HG03432 (cell line): ENCODE results near the gene OR7G1.

ENCODE experiments used
- ATAC-seq: cut with Tn5 transposase; IDR thresholded peaks from one replicate; pipeline ENCODE4 v1.9.1; 2021; ENCODE audit warnings: mild to moderate bottlenecking, moderate library complexity; ENCODE audit not compliant: unreplicated experiment

OR7G1 gene, protein sequence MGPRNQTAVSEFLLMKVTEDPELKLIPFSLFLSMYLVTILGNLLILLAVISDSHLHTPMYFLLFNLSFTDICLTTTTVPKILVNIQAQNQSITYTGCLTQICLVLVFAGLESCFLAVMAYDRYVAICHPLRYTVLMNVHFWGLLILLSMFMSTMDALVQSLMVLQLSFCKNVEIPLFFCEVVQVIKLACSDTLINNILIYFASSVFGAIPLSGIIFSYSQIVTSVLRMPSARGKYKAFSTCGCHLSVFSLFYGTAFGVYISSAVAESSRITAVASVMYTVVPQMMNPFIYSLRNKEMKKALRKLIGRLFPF

DNA sequence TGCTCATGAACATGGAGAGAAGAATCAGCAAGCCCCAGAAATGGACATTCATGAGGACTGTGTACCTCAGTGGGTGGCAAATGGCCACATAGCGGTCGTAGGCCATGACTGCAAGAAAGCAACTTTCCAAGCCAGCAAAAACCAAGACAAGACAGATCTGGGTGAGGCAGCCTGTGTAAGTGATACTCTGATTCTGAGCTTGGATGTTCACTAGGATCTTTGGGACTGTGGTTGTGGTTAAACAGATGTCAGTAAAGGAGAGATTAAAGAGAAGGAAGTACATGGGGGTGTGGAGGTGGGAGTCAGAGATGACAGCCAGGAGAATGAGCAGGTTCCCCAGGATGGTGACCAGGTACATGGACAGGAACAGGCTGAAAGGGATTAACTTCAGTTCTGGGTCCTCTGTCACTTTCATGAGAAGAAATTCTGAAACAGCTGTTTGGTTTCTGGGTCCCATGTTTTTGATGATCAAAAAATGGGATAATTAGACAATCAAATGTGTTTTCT, at the start of gene OR7G1:
TSS of gene OR7G1 (minus strand) at position 457 of the 507 bp plus-strand sequence. CDS start at position 457, 0 bp downstream.
- ATAC-seq: no peak

DNA sequence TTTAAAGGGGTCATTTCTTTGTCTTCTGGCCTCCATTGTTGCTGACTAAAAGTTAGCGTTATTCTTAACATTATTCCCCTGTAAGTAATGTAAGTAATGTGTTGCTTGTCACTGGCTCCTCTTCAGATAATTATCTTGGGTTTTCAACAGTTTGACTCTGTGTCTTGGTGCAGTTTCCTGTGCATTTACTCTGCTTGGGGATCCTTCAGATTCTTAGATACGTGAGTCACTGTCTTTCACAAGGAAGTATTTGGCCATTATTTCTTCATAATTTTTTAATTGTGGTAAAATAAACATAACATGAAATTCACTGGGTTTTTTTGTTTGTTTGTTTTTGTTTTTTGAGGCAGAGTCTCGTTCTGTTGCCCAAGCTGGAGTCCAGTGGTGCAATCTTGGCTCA, 49.7 kb upstream of the OR7G1 start:
- no peak for ATAC-seq

DNA sequence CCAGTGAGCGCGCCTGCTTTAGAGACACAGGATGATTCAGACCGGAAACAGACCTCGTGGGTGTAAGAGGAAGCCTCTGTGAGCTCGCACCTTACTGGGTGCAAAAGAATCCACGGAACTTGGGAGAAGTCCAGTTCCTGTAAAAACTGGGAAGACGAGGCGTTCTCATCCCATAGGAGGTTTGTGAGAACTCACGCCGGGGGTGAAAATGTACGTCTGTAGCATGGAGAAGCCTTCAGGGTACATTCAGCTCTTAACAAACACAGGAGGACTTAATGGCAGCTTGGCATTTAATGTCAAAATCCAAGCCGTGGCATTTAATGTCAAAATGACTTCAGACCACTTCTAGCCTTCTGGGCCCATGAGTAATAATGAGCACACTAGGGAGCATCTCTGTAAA, 45.9 kb upstream of the OR7G1 start:
- ATAC-seq: no peak

DNA sequence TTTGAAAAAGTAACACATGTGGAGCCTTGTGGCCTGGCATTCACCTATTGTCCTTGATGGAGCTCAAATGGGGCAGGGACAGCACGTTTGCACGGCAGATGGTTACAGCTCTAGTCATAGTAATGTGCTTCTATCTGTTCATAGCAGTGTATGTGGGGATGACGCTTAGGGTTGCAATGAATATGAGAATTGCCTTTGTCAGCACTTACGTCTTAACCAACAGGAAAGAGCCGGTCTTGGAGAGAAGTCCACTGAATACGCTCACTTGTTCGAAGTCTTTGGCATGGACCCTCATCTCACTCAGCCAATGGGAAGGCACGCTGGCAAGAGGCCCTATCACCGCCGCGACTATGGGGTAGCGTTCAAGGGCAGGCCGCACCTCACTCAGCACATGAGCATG, 44.3 kb upstream of the OR7G1 start:
- ATAC-seq: no peak

DNA sequence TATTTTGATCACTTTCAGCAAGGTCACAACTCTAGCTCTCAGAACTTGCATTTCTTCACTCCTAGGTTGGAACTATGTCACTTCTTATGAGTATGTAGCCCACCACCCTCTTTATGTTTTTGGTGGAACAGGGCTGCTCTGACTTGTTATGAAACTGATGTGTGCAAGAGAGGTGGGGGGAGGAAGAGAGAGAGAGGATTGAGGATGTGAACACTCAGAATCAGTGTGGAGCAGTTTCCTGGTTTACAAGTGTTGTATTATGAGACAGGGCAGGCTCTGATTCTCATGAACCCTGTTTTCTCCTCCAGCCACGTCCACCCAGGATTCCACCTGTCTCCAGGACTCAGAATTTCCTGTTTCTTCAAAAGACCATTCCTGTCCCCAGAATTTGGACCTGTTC, 40.7 kb upstream of the OR7G1 start:
- ATAC-seq: no peak

DNA sequence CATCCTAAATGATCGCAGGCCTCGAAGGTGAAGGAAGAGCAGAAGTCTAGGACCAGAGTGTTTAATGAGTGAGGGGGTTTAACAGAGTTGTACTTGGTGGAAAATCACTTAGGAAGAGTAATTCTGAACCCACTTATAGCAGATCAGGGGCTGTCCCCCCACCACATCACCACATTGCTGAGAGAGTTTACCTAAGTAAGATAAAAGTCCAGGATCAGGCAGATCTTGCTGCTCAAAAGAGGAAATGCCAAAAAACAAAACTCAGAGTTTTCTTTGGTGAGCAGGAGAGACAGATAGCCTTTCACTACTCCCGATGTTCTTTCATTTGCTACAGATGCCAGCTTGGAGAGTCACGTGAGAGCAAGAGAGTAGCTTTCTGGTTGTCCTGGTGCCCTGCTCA, 40.0 kb upstream of the OR7G1 start:
- no peak for ATAC-seq

DNA sequence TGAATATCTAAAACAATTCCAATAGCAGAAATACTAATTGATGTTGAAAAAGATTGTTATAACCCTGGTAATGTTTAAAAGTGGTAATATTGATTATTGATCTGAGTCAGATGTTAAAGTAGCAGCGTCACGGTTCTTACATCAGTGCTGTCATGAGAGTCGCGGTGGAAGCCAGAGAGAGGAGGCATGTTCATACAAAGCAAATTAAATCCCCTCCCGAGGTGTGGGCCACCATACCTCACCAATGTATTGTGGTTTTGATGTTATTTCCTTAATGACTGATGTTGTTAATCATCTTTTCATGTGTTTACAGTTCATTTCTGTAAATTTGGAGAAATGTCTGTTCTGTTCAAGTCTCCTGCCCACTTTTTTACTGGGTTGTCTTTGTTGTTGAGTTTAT, 35.8 kb upstream of the OR7G1 start:
- no peak for ATAC-seq

DNA sequence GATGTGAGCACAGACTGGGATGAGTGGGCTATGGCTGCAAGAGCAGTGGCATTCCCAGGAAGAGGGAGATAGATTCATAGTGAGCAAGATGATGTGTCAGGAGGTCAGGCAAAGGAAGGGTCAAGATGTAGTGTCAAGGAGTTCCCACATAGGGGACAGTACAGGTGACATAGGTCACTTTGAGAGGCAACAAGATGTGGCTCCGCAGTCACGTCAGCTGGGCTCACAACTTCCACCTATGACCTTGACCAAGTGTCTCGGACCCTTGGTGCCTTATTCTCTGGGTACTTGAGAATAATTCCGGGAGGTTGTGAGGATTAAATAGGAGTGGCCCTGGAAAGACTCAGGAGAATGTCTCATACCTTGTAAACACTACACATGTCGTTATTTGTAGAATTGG, 35.1 kb upstream of the OR7G1 start:
- ATAC-seq: no peak

DNA sequence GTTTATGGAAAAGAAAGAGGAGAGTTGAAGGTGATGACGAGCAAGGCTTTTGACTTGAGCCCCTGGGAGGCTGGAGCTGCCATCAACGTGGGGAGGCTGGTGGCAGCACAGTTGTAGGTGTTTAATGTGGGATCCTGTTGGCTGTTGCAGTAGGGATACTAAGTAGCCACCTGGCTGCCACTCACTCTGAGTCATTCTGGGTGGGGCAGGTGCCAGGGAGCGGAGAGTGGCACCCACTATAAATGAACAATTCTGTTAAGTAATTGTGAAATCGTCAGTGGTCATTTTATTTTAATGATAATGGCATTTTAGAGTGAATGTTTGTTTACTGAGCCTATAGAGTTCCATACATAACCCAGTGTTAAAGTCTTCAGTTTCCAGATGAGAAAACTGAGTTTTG, 34.4 kb upstream of the OR7G1 start:
- ATAC-seq: no peak

DNA sequence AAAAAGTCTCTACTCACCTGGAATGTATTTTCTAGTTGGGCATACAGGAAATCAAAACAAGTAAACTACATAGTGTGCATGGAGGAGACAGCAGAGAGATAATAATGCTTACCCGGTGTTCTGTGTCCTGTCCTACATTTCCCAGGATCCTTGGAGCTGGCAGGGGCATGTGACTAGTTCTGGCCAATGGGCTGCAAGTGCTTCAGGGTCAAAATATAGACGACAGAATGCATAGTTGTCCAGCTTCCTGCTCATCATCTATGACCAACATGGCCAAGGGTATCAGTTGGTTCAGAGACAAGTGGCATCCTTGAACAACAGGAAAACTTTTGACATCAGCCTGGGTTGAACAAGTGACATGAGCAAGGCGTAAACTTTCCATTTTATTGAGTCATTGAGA, 33.1 kb upstream of the OR7G1 start:
- no peak for ATAC-seq

DNA sequence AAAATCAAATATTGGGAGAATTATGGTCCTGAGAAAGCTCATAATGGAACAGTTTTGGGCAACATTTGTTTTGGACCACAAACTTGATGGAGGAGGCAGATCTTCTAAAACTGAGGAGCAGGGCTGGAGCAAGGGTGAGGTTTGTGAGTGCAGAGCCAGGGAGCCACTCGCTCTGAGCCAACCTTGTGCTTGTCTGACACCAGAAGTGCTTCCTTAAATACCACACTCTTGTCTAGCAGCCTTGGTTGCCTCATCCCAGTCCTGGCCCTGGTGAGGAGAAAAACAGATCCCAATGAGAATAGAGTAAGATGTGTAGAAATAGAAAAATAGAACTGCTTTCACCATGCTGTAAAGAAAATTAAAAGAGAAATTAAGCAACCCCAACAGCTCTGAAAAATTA, 31.3 kb upstream of the OR7G1 start:
- ATAC-seq: no peak

DNA sequence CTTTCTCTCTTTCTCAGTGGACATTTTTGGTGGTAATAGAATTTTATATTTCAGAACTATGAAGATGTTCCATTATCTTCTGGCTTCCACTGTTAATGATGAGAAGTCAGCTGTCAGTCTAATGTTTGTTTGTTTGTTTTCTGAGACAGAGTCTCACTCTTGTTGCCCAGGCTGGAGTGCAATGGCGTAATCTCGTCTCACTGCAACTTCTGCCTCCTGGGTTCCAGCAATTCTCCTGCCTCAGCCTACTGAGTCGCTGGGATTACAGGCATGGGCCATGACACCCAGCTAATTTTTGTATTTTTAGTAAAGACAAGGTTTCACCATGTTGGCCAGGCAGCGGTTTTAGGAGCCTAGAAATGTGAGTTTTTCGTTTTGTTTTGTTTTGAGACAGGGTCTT, 29.4 kb upstream of the OR7G1 start:
- no peak for ATAC-seq

DNA sequence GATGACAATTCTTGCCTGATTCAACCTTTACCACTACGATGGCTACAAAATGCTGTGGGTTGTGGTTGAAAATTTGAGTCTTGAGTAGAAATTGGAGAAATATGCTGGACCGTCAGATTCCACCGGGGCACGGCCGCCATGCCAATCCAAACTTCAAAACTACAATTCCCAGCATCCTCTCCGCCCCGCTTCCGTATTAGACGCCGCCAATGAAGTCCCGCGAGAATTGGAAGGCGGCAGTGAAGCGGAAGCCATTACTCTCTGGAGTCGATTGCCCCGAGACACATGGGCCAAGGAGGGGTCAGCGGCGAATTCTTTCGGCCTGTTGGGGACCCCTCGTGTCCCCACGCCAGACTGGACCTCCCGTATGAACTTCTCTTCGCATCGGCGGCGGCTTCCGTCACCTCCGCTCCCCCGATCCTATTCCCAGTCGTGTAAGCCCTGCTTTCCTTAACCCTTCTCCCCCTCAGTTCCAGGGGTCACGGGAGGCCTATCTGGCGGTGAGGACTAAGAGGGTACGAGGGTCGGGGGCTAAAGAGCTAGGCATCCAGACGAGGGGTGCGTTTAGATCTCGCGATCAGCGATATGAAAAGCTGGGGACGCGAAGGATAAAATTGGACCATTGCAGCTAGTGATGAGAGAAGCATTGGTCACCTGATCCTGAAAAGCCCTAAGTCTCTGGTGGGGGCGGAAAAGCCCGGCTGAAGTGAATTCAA, 24.8 kb upstream of the OR7G1 start, which contains the start of gene ZNF317:
TSS of gene ZNF317 (plus strand) at position 239 of the 716 bp plus-strand sequence. CDS start 15,620 bp downstream, outside the sequence.
- peak; percentile 93 for ATAC-seq

DNA sequence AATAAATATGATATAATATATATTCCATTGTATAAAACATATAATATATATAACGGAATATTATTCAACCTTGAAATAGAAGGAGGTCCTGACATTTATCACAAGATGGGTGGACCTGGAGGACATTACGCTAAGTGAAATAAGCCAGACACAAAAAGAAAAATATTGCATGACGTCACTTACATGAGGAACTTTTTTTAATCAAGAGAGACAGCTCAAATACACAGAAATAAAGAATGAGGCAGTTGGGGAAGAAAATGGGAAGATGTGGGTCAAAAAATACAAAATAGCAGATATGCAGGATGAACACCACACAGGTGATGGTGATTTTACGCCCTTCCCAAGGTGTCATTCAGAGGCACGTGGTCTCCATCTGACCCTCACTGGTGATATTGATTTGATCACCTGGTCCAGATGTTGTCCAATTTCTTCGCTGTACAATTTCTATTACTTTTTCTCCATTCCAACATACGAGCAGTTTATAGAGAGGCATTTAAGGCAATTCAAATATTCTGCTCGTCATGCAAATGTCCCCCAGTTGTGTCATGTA, 24.1 kb upstream of the OR7G1 start:
- ATAC-seq: peak; percentile 13

DNA sequence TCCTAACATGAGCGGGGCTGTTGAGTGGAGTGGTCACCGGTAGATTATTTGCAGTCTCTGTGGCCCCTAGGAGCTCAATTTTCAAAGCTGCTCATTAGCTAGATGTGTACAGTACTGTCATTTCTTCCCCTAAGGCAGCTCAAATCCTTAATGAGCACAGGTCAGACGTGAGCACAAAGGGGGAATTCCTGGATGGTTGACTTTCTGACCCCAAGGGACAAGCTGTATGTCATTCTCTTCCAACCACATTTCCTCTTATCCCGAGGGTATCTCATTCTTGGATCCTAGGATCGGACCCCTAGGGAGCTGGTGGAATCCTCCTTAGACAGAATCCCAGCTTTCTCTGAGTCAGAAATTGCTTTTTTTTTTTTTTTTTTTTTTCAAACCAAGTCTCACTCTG, 16.9 kb upstream of the OR7G1 start:
- no peak for ATAC-seq

DNA sequence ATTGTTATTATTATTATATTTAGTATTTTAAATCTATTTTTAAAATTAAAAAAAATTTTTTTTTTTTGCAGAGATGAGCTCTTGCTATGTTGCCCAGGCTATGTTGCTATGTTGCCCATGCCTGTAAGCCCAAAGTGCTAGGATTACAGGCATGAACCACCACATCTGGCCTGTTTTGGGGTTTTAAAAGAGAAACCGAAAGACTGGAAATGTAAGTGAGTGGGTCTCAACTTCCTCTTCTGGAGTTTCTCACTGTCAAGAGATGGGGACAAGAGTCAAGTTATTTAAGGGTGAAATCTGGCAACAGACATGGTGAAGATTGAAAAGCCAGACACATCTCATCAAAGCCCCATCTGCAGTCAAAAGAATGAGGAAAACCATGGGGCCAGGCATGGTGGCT, 15.4 kb upstream of the OR7G1 start:
- ATAC-seq: no peak

DNA sequence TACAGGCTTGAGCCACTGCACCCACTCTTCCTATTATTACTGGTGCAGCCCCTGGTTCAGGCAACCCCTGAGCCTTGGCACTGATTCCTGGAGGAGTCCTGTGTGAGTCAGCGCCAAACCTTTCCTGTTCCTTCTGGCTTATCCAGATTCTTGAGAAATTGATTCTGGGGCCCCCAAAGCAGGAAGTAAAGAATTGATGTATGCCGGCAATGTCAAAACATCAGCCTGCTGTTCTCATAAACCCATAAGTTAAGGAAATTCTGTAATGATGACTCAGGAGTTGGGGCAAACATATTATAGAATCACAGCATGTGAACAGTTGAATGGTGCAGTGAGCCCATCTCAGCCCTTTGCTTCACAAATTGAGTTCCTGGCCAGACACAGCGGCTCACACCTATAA, 12.6 kb upstream of the OR7G1 start:
- ATAC-seq: no peak

DNA sequence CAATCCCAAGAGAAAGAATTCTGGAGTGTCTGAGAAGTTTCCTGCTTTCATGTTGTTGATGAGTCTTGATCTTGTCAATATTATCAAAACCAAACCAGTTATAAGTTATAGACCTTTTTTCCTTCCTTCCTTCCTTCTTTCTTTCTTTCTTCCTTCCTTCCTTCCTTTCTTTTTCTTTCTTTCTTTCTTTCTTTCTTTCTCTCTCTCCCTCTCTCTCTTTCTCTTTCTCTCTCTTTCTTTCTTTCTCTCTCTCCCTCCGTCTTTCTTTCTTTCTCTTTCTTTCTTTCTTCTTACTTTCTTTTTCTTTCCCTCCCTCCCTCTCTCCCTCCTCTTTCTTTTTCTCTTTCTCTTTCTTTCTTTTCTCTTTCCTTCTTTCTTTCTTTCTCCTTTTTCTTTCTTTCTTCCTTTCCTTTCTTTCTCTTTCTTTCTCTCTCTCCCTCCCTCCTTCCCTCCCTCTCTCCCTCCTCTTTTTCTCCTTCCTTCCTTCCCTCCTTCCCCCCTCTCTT, 11.4 kb upstream of the OR7G1 start, which contains the start of gene OR7G3:
TSS of gene OR7G3 (minus strand) at position 51 of the 506 bp plus-strand sequence. CDS start at position 51, 0 bp downstream.
- ATAC-seq: no peak

DNA sequence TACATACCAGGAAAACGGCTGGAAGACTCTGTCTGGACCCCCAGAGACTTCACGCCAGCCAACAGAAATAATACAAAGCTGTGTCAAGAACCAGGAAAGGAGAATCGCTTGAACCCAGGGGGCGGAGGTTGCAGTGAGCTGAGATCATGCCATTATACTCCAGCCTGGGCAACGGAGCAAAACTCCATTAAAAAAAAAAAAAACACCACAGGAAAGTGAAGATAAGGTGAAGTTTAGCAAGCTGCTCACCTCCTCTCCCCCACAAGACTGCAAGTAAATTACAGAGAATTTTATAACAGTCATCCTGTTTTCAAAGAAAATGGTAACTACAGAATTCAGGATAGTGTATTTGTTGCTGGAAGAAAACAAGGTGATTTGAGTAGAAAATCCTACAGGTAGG, 984 bp upstream of the OR7G1 start:
- ATAC-seq: no peak

DNA sequence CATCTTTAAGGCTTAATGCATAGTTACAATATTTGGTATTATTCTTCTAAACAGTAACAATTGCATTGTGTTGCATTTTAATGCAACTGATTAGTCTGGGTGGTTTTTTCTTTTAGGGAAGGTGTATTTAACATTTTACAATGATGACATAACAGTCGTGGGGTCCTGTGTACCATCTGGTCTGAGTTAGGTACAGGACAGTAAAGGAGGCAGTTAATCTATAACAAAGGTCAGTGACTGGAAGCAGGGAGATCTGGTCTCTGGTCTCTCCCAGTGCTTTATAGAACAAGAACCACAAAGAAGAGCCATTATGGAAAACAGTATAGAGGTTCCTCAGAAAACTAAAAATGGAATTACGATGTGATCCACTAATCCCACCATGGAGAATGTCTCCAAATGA, 5.6 kb downstream of the OR7G1 start:
- no peak for ATAC-seq

DNA sequence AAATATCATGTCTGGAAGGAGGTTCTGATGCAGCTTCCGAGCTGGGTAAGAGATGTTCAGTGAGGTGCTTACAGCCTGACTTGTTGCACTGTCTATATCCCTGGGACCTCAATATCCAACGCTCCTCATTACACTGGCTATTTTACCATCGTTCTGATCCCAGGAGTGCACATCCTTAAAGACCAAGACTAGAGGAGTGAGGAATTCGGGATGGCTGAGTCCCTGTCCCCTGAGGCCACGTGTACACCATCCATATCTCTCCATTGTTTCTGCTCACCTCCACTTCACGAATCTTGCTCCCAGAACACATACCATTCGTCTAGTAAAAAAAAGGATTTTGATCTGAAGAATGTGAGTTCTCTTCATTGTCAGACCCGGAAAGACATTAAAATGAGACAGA, 8.2 kb downstream of the OR7G1 start, which contains the start of gene OR7G2:
TSS of gene OR7G2 (minus strand) at position 101 of the 400 bp plus-strand sequence. CDS start 4,232 bp downstream, outside the sequence.
- no peak for ATAC-seq
